ENCODE results near the gene NEO1.

GRCh38 chr15:73195166-73195565 is 142.9 kb downstream of the NEO1 start:
- TF ChIP-seq, protein P1, sequence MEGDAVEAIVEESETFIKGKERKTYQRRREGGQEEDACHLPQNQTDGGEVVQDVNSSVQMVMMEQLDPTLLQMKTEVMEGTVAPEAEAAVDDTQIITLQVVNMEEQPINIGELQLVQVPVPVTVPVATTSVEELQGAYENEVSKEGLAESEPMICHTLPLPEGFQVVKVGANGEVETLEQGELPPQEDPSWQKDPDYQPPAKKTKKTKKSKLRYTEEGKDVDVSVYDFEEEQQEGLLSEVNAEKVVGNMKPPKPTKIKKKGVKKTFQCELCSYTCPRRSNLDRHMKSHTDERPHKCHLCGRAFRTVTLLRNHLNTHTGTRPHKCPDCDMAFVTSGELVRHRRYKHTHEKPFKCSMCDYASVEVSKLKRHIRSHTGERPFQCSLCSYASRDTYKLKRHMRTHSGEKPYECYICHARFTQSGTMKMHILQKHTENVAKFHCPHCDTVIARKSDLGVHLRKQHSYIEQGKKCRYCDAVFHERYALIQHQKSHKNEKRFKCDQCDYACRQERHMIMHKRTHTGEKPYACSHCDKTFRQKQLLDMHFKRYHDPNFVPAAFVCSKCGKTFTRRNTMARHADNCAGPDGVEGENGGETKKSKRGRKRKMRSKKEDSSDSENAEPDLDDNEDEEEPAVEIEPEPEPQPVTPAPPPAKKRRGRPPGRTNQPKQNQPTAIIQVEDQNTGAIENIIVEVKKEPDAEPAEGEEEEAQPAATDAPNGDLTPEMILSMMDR (IDR thresholded peaks at IDR 0.05; ENCODE audit: low read length), result no peak
- TF ChIP-seq EZH2 (optimal IDR thresholded peaks at IDR 0.05; ENCODE audit: low read depth, low read length), result no peak
